ENCODE measurements around the gene CTDNEP1. TPM values are rescaled to one million over a fixed set of nuclear protein-coding genes. Genes with fewer than 3 reads are reported as not detected.

CTDNEP1 gene
- total RNA-seq, 1 experiment from 2014 or later: 132 TPM

GRCh38 chr17:7295230-7296180 lies 44.0 kb upstream of the CTDNEP1 start:
- TF ChIP-seq TCF7L2 (IDR thresholded peaks at IDR 0.05; ENCODE audit: low read depth, low read length) (no peak), REST (IDR thresholded peaks at IDR 0.05; ENCODE audit: insufficient read depth in 1 of 2, low read depth in 2 of 2, low read length in 1 of 2) (no peak), CTCF (IDR thresholded peaks at IDR 0.05) (no peak), POLR2AphosphoS5 (IDR thresholded peaks at IDR 0.05; ENCODE audit: low read depth, low read length) (no peak), SIN3A (IDR thresholded peaks at IDR 0.05; ENCODE audit: borderline replicate concordance, insufficient read depth, low read depth, low read length) (no peak)
- intact Hi-C loops (cut with micrococcal nuclease; ENCODE audit: unreplicated experiment): loop anchor here (2.0 kb wide), 1 partner anchor 15 kb away; the partner anchor contains the start of gene SLC2A4
- H3K9me3 ChIP-seq (ENCODE audit: control insufficient read depth, insufficient read depth, low read depth, low read length): no peaks in the 10 kb centered on the region
- ATAC-seq (peak; percentile 47), DNase-seq (ENCODE audit: low read depth, low spot score) (no peak)
- no TSS peak for BruUV-seq (replicated peaks)
- CTCF ChIA-PET: interaction anchor here (0.8 kb wide), 1 partner anchor 14 kb away, joined by 4 read pairs; the partner anchor contains the start of gene SLC2A4
- peak overlapping the region; percentile 41 to 56 for H3K4me3 ChIP-seq (ENCODE audit: low read depth in 2 of 2, low read length in 2 of 2)
- in situ Hi-C loops (cut with HindIII; ENCODE audit: low pct_unique_long_range_greater_than_20kb, low sequenced_read_pairs): no loop called here
- peak overlapping the region; percentile 68 for H3K27ac ChIP-seq (ENCODE audit: low read length)
- H3K4me1 ChIP-seq (ENCODE audit: control insufficient read depth, insufficient read depth, low read length): peaks cover 17% of the 10 kb centered on the region
- POLR2A ChIA-PET: no interaction called here
- no peaks in the 10 kb centered on the region for H3K36me3 ChIP-seq (ENCODE audit: control insufficient read depth, insufficient read depth, low read length)
- H3K27me3 ChIP-seq (ENCODE audit: control insufficient read depth, insufficient read depth, low read length): no peaks in the 10 kb centered on the region

- H3K9me3 ChIP-seq (ENCODE audit: control insufficient read depth, insufficient read depth, low read depth, low read length): no peaks in the 10 kb centered on the region
- no peak for DNase-seq (ENCODE audit: low read depth, low spot score)
- BruUV-seq (replicated peaks): no TSS peak
- no peaks in the 10 kb centered on the region for H3K27me3 ChIP-seq (ENCODE audit: control insufficient read depth, insufficient read depth, low read length)
- peaks cover 17% of the 10 kb centered on the region for H3K4me1 ChIP-seq (ENCODE audit: control insufficient read depth, insufficient read depth, low read length)
- H3K27ac ChIP-seq (ENCODE audit: low read length): peak within 1 kb of the TSS; percentile 68
- ChIA-PET CTCF (no interaction called here), POLR2A (no interaction called here)
- peak within 1 kb of the TSS; percentile 41 to 56 for H3K4me3 ChIP-seq (ENCODE audit: low read depth in 2 of 2, low read length in 2 of 2)
- intact Hi-C loops (cut with micrococcal nuclease; ENCODE audit: unreplicated experiment) (no loop called here), in situ Hi-C loops (cut with HindIII; ENCODE audit: low pct_unique_long_range_greater_than_20kb, low sequenced_read_pairs) (no loop called here)
- H3K36me3 ChIP-seq (ENCODE audit: control insufficient read depth, insufficient read depth, low read length): no peaks in the 10 kb centered on the region
- ATAC-seq: peak; percentile 89
- 0 out of 2 replicates have a peak, but pooled peaks have one; percentile 39 for TF ChIP-seq SIN3A (IDR thresholded peaks at IDR 0.05; ENCODE audit: borderline replicate concordance, insufficient read depth, low read depth, low read length)
- TF ChIP-seq REST (IDR thresholded peaks at IDR 0.05; ENCODE audit: insufficient read depth in 1 of 2, low read depth in 2 of 2, low read length in 1 of 2): no peak
Measured at GRCh38 chr17:7294614-7295153, 43.1 kb upstream of the CTDNEP1 start, which contains the start of gene YBX2. TSS of gene YBX2 (minus strand) at chr17:7294639. CDS start at chr17:7294500, 139 bp downstream.
